GM18861 (cell line): Measurements from ENCODE around the gene TNFSF8.

Source experiments
- ATAC-seq: cut with Tn5 transposase; IDR thresholded peaks from one replicate; pipeline ENCODE4 v1.9.1; 2021; ENCODE audit not compliant: unreplicated experiment

TNFSF8 gene

DNA sequence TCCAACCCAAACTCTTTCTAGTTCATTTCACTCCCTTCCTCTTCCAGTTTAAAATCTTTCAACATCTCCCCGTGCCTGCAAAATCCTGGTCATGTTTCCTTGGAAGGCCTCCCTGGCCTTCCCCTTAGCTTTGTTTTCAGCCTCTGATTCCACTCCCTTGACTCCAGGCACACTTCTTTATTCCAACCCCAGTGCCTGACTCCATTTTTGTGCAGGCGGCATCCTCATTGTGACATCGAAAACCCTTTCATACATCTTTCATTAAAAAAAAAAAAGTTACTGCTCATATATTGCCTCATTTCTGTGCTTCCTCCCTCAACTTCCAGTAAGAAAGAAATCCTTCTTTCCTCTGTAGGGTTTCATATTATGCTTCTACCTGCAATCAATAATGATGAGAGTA is 7.1 kb upstream of the TNFSF8 start:
- no peak for ATAC-seq

DNA sequence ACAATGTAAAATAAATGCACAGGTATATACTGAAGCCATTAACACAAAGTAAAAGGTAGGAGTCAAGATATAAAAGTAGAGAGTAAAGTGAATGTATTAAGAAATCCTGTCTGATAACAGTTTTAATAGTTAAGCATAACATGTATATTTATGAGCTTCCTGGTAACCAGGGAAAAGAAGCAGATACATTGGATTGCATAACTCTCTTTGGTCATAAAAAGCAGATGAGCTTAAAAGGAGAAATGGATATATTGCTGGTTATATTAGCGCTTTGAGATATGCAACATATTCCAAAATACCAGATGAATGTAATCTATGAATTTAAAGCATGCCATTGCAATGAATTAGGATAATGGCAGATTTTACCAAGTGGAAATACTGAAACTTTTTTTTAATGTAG is 6.2 kb upstream of the TNFSF8 start:
- no peak for ATAC-seq

GRCh38 chr9:114935119-114935518 is 4.7 kb upstream of the TNFSF8 start:
- ATAC-seq = no peak

DNA sequence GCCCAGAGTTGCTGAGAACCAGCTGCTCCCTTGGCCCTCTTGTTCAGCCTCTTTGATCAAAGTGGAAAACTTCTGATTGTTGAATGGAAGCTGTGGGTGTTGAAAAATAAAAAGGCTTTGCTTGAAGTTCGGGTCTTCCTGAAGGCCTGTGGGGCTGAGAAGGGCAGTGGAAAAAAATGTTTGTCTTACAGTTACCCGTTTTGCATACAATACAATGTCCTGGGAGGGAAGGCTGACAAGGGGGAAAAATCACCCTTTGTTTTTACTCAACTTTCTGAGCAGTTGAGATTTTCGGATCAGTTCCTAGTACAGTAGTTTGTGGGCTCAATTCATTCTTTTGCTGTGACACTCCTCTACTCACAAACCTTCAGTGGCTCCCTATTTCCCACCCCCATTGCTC is 2.1 kb upstream of the TNFSF8 start:
- ATAC-seq = no peak

- no peak for ATAC-seq
Observed at GRCh38 chr9:114931407-114931806, 1.0 kb upstream of the TNFSF8 start.

DNA sequence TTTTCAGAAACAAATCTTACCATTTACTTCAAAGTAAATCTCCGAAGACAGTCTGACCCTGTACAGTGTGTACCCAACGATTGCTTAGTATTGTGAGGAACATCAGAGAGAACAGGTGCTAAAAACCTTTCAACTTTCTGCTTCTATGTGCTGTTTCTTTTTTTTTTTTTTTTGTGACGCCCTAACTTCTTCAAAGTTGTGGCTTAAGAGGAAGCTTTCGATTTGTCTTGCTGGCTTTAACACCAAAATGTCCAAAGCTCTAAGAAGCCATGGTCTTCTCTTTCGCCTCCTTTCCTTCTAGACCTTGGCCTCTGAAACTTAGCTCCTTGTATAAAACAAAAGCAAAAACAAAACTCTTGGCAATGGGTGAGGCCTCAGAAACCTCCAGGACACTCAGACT is 1.2 kb downstream of the TNFSF8 start:
- no peak for ATAC-seq

- no peak for ATAC-seq
Observed at GRCh38 chr9:114928671-114929070, 1.7 kb downstream of the TNFSF8 start.

GRCh38 chr9:114928136-114928535 is 2.3 kb downstream of the TNFSF8 start:
- ATAC-seq = no peak

- ATAC-seq = no peak
Observed at GRCh38 chr9:114925672-114926071, 4.7 kb downstream of the TNFSF8 start.

DNA sequence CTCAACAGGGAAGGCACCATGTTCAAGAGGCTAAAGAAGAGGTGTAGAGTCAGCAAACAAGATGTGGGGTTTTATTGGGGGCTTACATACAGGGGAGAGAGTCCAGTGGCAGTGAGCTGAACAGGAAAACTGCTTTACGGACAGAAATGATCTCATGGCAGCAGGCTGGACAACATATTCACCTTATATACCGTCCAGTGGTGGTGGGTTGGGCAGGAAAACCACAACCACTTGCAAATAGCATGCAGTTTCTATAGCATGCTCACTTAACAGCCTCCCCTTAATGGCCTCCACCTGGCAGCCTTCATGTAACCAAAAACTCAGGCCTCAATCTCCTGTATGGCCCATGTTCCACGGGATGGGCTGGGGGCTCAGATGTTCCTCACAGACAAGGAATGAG is 5.4 kb downstream of the TNFSF8 start:
- ATAC-seq = no peak

DNA sequence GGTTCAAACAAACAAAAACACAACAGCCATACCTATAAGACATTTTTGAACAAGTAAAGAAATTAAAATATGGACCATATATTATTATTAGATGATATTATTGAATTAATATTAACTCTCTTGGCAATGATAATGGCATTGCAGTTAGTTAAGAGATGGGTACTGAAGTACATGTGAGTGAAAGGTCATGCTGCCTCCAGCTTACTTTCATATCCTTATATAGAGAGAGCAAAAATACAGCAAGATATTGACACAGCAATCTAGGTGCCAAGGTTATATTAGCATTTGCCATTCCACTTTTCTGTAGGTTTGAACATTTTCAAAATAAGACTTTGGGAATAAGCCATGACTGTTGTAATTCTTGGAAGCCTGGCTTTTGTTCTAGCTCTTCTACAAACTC is 6.1 kb downstream of the TNFSF8 start:
- ATAC-seq = no peak

- ATAC-seq = no peak
Observed at GRCh38 chr9:114923918-114924317, 6.5 kb downstream of the TNFSF8 start.

- no peak for ATAC-seq
Observed at GRCh38 chr9:114921171-114921570, 9.2 kb downstream of the TNFSF8 start.

- no peak for ATAC-seq
Observed at GRCh38 chr9:114919611-114920010, 10.8 kb downstream of the TNFSF8 start.

- no peak for ATAC-seq
Observed at GRCh38 chr9:114916481-114916880, 13.9 kb downstream of the TNFSF8 start.

- no peak for ATAC-seq
Observed at GRCh38 chr9:114914139-114914538, 16.3 kb downstream of the TNFSF8 start.

DNA sequence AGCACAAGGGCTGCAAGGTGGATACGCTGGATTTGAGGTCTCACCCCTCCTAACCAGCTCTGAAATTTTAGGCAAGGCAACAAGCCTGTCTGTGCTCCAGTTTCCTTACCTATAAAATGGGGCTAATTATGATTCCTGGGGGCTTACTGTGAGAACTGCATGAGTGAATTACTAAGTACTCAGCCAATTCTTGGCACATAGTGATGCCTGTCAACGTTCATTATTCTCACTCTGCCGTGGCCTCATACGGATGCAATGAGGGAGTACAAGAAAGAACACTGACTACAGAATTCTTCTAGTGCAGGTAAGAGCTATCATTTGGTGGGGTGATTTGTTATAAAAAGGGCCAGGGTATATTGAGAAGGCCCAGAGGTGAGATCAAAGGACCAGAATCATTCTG is 16.7 kb downstream of the TNFSF8 start:
- no peak for ATAC-seq

DNA sequence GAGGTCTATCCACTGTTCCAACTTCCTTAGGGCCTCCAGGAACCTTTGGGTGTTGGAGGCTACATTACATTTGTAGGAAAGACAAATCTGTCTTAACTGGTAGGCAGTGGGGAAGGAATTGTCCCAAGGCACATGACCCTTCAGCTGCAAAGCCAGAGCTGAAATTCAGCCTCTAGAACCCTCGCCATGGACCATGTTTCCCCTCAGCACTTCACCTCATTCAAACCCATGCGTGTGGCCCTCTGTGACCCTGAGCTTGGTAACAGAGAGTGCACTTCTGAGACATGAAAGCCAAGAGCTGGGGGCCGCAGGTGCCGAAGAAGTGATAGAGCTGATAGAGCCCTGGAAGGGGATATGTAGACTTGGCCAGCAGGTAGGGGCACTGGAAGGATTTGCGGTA is 17.2 kb downstream of the TNFSF8 start:
- ATAC-seq = no peak

DNA sequence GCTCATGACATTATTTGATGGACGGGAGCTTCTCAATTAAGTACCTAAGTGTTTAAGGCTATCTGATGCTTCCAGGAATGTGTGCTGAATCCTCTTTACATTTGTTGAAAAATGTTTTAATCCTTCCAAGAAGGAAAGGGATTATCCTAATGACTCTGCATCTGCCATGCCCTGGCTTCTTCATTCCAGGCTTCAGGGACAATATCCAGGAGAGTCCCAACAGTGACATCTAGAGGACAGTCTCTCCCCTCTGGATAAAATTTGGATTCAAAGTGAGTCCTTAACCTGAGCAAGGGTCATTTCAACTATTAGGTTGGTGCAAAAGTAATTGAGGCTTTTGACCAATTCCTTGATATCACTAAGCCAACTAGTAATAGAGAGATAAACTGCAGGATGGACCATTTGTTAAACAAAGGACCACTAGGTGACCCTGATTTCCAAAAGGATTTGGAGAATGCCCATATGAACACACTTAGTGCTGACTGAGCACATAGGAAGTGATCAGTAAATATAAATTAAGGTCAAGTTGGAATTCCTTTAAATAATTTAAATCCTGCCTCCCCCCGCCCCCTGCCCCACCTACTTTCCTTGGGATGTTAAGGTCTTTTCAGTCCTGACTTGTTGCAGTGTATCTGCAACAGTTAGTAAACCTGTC is 19.1 kb downstream of the TNFSF8 start:
- ATAC-seq = no peak

GRCh38 chr9:114910541-114910940 is 19.9 kb downstream of the TNFSF8 start:
- ATAC-seq = no peak

GRCh38 chr9:114909661-114910060 is 20.7 kb downstream of the TNFSF8 start:
- ATAC-seq = no peak

DNA sequence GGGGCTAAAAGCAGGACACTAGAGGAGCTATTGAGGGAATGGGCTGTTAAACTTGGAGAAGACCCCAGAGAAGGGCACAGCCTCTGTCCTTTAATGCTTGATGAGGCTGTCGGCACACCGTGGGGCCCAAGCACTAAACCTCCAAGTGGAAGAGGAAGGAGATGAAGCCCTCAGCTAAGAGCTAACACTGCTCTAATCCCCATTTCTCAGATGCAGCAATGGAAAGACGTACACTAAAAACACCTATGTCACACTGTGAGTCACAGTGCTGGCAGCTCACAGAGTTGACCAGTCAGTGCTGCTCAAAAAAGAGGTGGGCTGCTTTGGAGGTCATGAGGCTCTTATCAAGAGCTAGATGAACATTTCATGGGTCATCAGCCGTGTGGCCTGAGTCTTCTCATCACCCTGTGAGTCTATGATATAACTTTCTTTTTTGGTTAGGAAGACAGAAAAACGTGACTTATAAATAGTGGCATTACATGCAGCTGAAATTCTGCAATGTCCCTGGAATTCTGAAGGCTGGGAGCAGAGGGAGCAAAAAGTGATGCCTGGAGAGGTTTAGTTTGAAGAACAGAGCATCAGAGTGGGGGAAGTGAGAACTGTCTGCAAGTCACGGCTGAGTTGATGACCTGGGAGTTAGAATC is 21.5 kb downstream of the TNFSF8 start:
- no peak for ATAC-seq

GRCh38 chr9:114908104-114908622 is 22.2 kb downstream of the TNFSF8 start:
- ATAC-seq = no peak
